Tongue (tissue), 2 donors: ENCODE measurements around the gene MKX. TPM values are rescaled to one million over a fixed set of nuclear protein-coding genes. Genes with fewer than 3 reads are reported as not detected.

Experiments used
- DNase-seq: peaks from one replicate; pipeline ENCODE4 v3.0.0-alpha.2; 2015
- total RNA-seq: library from RNA; depleted of rRNA; stranded (reverse); fragments of >200 nt; gene quantifications from one replicate; pipeline ENCODE4 v1.2.3, GENCODE V29; 2014

Gene MKX
- total RNA-seq, result 0.51 TPM

DNA sequence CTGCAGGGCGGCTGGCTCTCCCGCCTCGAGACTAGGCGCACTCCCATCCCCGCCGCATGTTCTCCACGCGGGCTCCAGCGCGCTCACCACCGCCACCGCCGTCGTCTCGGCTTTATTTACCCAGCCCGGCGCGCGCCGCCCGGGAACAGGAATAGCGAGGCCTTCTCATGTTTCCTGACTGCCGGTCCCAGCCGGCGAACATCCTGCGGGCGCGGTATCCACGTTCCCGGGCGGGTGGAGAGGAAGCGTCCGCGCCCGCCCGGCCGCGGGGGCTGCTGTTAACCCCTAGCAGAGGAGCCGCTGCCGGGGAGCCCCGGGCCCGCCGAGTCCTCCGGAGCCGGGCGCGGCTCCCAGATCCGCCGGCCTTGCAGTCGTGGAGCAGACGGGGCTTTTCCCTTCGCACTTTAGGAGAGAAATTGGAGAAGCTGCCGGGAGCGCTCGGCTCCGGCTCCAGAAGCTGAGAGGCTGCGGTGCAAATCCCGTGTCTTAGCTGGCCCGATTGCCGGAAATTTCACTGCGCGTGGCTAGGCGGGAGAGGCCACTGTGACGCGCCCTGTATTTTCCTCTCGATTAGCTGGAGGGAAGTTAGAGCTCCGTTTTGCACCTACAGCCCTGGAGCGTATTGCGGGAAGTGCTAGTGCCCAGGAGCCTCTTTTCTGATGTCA lies at the start of gene MKX:
Gene MKX, minus strand, starts transcription at position 88 of the 665 bp plus-strand sequence. CDS start 2,404 bp downstream, outside the sequence.
- peak; percentile 82 for DNase-seq

DNA sequence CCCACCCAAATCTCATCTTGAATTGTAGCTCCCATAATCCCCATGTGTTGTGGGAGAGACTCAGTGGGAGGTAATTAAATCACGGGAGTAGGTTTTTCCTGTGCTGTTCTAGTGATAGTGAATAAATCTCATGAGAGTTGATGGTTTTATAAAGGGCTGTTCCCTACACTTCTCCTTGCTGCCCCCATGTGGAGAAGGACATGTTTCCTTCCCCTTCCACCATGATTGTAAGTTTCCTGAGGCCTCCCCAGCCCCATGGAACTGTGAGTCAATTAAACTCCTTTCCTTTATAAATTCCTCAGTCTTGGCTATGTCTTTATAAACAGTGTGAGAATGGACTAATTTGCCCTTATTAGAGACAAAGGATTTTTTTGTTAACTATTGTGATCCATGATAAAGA lies 48.5 kb upstream of the MKX start:
- DNase-seq, result no peak

DNA sequence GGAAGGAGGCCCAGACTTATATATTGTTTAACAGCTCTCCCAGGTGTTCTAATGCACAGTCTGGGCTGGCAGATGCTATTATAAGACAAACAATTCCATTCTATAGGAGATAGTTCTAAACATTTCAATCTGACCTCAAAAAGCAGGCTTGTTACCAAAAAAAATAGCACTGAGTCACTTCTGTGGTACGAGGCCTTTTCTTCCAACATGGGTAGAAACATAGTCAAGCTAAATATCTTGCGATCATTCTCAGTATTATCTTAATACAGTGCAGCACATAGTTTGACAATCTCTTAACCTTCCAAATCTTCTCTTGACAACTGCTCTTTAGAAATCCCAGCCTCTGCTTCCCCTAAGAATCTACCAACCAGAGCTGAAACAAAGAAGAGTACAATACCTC lies 46.6 kb upstream of the MKX start:
- no peak for DNase-seq

DNA sequence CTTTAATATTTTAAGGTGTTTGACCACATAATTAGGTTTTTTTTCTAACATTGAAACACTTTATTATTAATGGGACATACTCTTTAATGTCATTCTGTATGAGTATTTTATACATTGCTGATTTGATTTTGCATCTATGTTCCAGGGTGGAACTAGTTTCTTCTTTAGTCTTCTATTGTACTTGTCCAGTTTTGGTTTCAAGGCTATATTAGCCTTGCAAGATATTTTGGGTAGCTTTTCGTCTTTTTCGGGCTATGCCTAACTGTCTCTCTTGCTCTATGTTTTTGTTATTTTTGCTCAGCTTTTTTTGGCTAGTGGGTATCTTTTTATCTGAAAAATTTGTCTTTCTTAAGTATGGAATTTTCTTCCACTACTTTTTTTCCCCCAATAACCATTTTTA lies 38.7 kb upstream of the MKX start:
- DNase-seq, result no peak

GRCh38 chr10:27783660-27784059 lies 38.0 kb upstream of the MKX start:
- DNase-seq, result no peak

- peak; percentile 3 for DNase-seq
These were observed 33.9 kb upstream of the MKX start for GRCh38 chr10:27779462-27780015.

- DNase-seq, result no peak
These were observed 29.2 kb upstream of the MKX start for GRCh38 chr10:27774831-27775230.

DNA sequence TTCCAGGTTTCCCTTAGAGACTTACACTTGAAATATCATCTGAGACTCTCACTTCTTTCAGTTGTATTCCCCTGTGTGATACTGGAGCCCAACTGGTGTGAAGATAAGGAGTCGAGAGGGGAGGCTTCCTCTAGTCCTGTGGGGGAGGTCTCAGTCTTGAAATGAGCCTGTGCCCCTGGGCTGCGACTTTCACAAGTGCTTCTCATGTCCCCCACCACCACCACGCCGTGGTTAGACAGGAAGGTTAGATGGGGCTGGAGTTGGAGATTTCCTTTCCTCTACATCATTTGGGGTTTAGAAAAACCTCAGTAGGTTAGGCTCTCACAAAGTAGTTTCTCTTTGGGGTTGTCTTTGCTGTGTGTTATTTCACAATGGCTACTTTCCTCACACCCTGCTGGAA lies 25.6 kb upstream of the MKX start:
- no peak for DNase-seq

GRCh38 chr10:27770181-27770580 lies 24.6 kb upstream of the MKX start:
- no peak for DNase-seq

DNA sequence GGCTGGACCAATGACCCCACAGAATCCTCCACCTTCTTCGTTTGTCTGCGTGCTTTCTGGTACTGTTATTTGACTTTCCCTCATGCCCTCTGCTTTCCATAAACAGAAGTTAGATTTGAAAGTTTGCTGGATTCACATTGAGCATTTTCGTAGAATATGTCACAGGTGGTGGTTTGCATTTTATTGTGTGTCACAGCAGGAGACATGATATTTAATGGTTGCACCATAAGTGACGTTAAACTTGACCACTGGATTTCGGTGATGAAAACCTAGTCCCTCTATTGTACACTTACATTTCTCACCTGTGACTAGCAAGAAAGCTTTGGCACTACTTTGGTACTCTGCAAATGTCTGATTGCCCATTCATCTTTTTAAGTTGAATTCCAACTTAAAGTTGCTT lies 15.2 kb upstream of the MKX start:
- DNase-seq, result no peak

- no peak for DNase-seq
These were observed 14.1 kb upstream of the MKX start for GRCh38 chr10:27759483-27760272.

DNA sequence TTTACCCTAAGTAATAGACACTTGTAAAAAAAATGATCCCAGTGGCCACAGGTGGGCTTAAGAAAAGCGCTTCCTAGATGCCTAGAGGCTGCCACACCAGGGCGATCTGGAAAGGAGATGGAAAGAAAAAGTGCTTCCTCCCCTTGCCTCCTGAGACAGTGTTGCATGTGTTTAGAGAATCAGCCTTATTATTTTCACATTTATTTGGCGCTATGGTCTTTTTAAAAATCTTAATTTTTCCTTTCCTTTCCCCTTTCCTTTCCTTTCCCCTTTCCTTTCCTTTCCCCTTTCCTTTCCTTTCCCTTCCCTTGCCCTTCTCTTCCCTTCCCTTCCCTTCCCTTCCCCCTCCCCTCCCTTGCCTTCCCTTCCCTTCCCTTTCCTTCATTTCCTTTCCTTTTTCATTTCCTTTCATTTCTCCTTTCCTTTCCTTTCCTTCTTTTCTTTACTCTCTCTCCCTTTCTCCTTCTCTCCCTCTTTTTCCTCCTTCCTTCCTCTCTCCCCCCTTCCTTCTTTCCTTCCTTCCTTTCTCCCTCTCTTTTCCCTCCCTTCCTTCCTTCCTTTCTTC lies 7.1 kb upstream of the MKX start:
- DNase-seq, result no peak

- no peak for DNase-seq
These were observed 3.0 kb upstream of the MKX start for GRCh38 chr10:27748601-27749000.

DNA sequence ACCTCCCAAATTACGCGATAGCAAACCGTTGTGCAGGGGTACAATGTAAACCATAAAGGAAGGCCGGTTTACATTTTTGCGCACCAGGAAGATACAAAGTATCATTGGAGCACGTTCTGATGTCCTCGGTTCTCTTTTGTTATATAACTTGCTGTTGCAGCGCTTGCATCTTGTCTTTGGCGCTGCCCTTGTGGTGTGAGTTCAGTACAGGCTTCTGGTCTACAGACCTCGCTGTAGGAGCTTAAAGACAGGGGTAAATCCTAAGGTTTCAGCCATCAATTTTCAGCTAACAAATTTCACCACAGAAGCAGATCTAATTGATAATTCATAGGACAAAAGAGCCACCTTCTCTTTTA lies 1.5 kb upstream of the MKX start:
- peak; percentile 36 for DNase-seq

GRCh38 chr10:27746397-27747095 lies 927 bp upstream of the MKX start:
- no peak for DNase-seq

GRCh38 chr10:27744802-27745731 lies 552 bp downstream of the MKX start:
- peak; percentile 29 for DNase-seq

DNA sequence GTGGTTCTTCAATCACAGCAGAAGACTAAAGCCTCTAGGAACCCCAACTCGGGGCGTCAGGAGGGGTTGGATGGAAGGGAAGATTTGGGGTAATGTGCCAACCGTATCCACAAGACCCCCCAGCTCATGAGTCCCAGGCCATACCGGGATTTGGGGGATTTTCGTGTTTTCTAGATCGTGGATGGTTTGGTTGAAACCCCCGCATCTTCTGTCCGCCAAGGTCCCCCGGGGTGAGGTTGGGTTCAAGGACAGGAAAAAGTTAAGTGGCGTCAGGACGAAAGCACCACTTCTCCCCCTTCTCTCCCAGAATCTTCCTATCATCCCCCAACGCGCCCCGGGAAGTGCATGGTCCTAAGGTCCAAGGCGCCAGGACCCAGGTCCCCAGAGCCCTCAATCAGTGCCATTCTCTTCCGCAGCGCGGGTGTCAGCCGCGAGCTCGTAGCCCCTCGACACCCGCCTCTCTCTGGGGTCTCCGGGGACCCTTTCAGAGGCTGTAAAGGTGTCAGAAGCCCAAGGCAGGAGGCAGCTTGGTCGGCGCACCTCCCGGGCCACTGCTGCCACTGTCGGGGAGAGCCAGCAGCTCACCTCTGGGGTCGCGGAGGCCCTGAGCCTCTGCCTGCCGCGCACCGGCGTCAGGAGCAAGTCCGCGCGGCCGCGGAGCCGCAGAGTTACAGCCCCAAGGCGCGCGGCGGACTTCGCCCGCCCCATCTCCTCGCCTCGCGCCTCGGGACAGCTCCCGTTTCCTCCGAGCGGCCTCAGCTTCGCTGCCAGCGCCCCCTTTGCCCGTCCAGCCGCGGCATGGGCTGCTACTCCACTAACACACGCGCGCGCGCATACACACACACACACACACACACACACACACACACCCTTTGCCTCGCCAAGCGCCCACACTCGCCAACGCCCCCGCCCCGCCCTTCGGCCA lies 1.5 kb downstream of the MKX start:
- DNase-seq, result peak; percentile 55

- peak; percentile 41 for DNase-seq
These were observed 2.4 kb downstream of the MKX start for GRCh38 chr10:27743012-27743876.
